OCI-LY7 (cell line): Measurements from ENCODE around the gene POR.

Experiments
- CTCF ChIP-seq: fragments of 200-600 bp; sonication (generic); conservative IDR thresholded peaks from 2 replicates; pipeline ENCODE4 v1.5.1; 2014; ENCODE audit warnings: mild to moderate bottlenecking, antibody characterized with exemption, low read length, moderate library complexity, mixed read lengths
- EZH2phosphoT487 ChIP-seq: fragments of 200-600 bp; sonication (generic); IDR thresholded peaks from 2 replicates; pipeline ENCODE4 v1.6.1; 2018; ENCODE audit warnings: low read depth, borderline replicate concordance, mild to moderate bottlenecking, mixed run types, antibody characterized with exemption, low read length, moderate library complexity, mixed read lengths

- TF ChIP-seq CTCF (no peak), EZH2phosphoT487 (no peak)
Measured at GRCh38 chr7:75906991-75907667, 7.8 kb upstream of the POR start.
